Karpas-422 (cell line): ENCODE data around the gene RFC4. TPM values are rescaled to one million over a fixed set of nuclear protein-coding genes. Genes with fewer than 3 reads are reported as not detected.
A peak's percentile ranks its signal among the peaks of the same experiment; 100 is the strongest.
"Not testable (repeated sequence)": the region's sequence is repeated elsewhere in the genome, so short reads cannot be mapped to it uniquely, and the experiment has no call there.

Source experiments
- DNase-seq: peaks from one replicate; pipeline ENCODE4 v3.0.0-alpha.2; 2015
- H2AFZ ChIP-seq: fragments of 200-600 bp; sonication (generic); 2 replicates; pipeline ENCODE4 v1.6.1; 2014; ENCODE audit warnings: antibody characterized with exemption, low read length, mixed read lengths
- H3K27ac ChIP-seq: fragments of 200-600 bp; sonication (generic); 2 replicates; pipeline ENCODE4 v1.5.1; 2014; ENCODE audit warnings: mild to moderate bottlenecking, low read length, moderate library complexity
- H3K27me3 ChIP-seq: fragments of 200-600 bp; sonication (generic); 2 replicates; pipeline ENCODE4 v1.6.1; 2014; ENCODE audit warnings: low read length, mixed read lengths
- H3K36me3 ChIP-seq: fragments of 200-600 bp; sonication (generic); 2 replicates; pipeline ENCODE4 v1.6.1; 2014; ENCODE audit warnings: low read length, mixed read lengths; ENCODE audit not compliant: insufficient read depth
- H3K4me1 ChIP-seq: fragments of 200-600 bp; sonication (generic); 2 replicates; pipeline ENCODE4 v1.6.1; 2014; ENCODE audit warnings: mild to moderate bottlenecking, low read length, mixed read lengths
- H3K4me2 ChIP-seq: fragments of 200-600 bp; sonication (generic); 2 replicates; pipeline ENCODE4 v1.6.1; 2014; ENCODE audit warnings: low read length, low read depth, mild to moderate bottlenecking; ENCODE audit not compliant: poor library complexity, severe bottlenecking
- H3K4me3 ChIP-seq: fragments of 200-600 bp; sonication (generic); 2 replicates; pipeline ENCODE4 v1.5.1; 2014; ENCODE audit warnings: mild to moderate bottlenecking, antibody characterized with exemption, low read length, mixed read lengths
- H3K79me2 ChIP-seq: fragments of 200-600 bp; sonication (generic); 2 replicates; pipeline ENCODE4 v1.6.1; 2014; ENCODE audit warnings: mild to moderate bottlenecking, low read length, mixed read lengths
- H3K9ac ChIP-seq: fragments of 200-600 bp; sonication (generic); 2 replicates; pipeline ENCODE4 v1.6.0; 2014; ENCODE audit warnings: low read length
- H3K9me2 ChIP-seq: fragments of 200-600 bp; sonication (generic), shearing (Covaris generic); replicated peaks from 2 replicates; pipeline ENCODE4 v1.6.0; 2014; ENCODE audit warnings: mild to moderate bottlenecking, low read length, moderate library complexity; ENCODE audit not compliant: insufficient read depth
- H3K9me3 ChIP-seq: fragments of 300-700, 200-600 bp; sonication (generic); 2 replicates; pipeline ENCODE4 v1.6.1; 2014; ENCODE audit warnings: low read length, mixed read lengths
- H4K20me1 ChIP-seq: fragments of 200-600 bp; sonication (generic); 2 replicates; pipeline ENCODE4 v1.6.1; 2014; ENCODE audit warnings: mild to moderate bottlenecking, antibody characterized with exemption, low read length, low read depth; ENCODE audit not compliant: insufficient read depth
- total RNA-seq: library from RNA; depleted of rRNA; stranded (reverse); fragments of >200 nt; shearing (Covaris generic); gene quantifications from 2 replicates; pipeline ENCODE4 v1.2.3, GENCODE V29; 2014; ENCODE audit warnings: low replicate concordance

RFC4 gene
- total RNA-seq, 1 experiment from 2014 or later: 80.7 TPM

GRCh38 chr3:186821429-186822387 lies 15.4 kb upstream of the RFC4 start:
- Histone ChIP-seq H2AFZ (peak overlapping the region; percentile 85), H3K4me3 (no peak overlapping the region), H3K9me2 (no peaks in the 10 kb centered on the region), H3K79me2 (no peaks in the 10 kb centered on the region), H3K9ac (peak overlapping the region; percentile 30; the same call in 1 of the 2 replicates), H4K20me1 (peaks cover 4% of the 10 kb centered on the region; the same call in 1 of the 2 replicates), H3K27ac (no peak overlapping the region), H3K4me1 (peaks cover 19% of the 10 kb centered on the region), H3K27me3 (0 out of 2 replicates have a peak, but pooled peaks cover 3% of the 10 kb centered on the region), H3K4me2 (peak overlapping the region; percentile 66), H3K36me3 (no peaks in the 10 kb centered on the region), H3K9me3 (no peaks in the 10 kb centered on the region)
- DNase-seq: peak; percentile 91

DNA sequence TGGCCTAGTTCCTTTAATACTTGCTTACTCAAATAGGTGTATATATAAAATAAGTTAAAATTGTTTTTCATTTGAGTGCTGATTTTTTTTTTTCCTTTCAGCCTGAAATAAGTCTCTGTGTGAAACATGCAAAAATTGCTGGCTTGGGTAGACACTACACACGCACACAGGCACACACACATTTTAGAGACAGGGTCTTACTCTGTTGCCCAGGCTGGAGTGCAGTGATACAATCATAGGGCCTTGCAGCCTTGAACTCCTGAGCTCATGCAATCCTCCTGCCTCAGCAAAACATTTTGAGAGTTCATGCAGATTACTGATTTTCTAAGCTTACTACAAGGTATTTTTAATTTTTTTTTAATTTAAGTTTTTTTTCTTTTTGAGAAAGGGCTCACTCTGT lies 12.7 kb upstream of the RFC4 start:
- Histone ChIP-seq H3K9me2 (no peaks in the 10 kb centered on the region), H2AFZ (no peak overlapping the region), H3K4me2 (no peak overlapping the region), H3K9me3 (no peaks in the 10 kb centered on the region), H3K27me3 (no peaks in the 10 kb centered on the region), H3K4me1 (peaks cover 13% of the 10 kb centered on the region), H4K20me1 (no peaks in the 10 kb centered on the region), H3K9ac (no peak overlapping the region), H3K36me3 (no peaks in the 10 kb centered on the region), H3K79me2 (no peaks in the 10 kb centered on the region), H3K27ac (no peak overlapping the region), H3K4me3 (no peak overlapping the region)
- DNase-seq: no peak

DNA sequence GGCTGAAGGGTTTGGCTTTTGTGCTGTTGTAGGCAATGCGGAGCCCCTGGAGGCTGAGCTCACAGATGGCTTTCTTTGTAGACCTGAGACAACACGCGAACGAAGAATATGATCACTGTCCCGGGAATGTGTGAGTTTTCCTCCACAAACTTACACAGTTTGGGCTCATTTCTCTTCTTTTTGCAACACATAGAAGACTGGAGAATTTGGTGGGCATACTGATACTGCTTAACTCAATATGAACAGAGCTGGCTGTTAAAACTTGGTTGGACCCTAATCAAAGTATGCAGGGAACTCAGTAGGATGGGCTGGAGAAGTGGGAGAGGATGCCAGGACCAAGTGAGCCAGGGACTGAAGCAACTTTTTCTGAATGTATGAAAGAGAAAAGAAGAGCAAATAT lies 12.2 kb upstream of the RFC4 start:
- no peak overlapping the region for H2AFZ ChIP-seq
- no peak overlapping the region for H3K9ac ChIP-seq
- H3K27ac ChIP-seq: no peak overlapping the region

DNA sequence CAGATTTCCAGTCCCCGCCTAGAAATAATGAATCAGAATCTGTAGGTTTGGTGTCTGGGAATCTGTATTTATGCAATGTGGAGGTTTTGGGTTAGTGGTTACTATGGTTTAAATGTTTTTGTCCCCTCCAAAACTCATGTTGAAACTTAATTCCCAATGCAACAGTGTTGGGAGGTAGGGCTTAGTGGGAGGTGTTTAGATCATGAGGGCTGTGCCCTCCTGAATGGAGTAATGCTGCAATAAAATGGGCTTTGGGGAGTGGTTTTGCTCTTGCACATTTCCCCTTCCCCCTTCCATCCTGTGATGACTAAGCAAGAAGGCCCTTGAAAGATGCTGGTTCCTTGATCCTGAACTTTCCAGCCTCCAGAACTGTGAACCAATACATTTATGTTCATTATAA lies 9.2 kb upstream of the RFC4 start:
- Histone ChIP-seq H3K4me3 (no peak overlapping the region), H3K4me1 (peaks cover 7% of the 10 kb centered on the region), H3K4me2 (peak overlapping the region; percentile 13), H3K9me2 (no peaks in the 10 kb centered on the region), H3K9me3 (no peaks in the 10 kb centered on the region), H2AFZ (peak overlapping the region; percentile 12; the same call in 1 of the 2 replicates), H3K9ac (no peak overlapping the region), H3K79me2 (no peaks in the 10 kb centered on the region), H3K36me3 (no peaks in the 10 kb centered on the region), H3K27ac (no peak overlapping the region), H4K20me1 (no peaks in the 10 kb centered on the region), H3K27me3 (no peaks in the 10 kb centered on the region)
- DNase-seq: no peak

More for the DNA sequence above, 12.2 kb upstream of the RFC4 start:
- no peak for DNase-seq
- no peaks in the 10 kb centered on the region for H3K9me2 ChIP-seq
- H3K36me3 ChIP-seq: no peaks in the 10 kb centered on the region
- peaks cover 13% of the 10 kb centered on the region for H3K4me1 ChIP-seq
- no peaks in the 10 kb centered on the region for H3K79me2 ChIP-seq
- no peak overlapping the region for H3K4me2 ChIP-seq
- no peaks in the 10 kb centered on the region for H3K9me3 ChIP-seq
- H3K4me3 ChIP-seq: no peak overlapping the region
- H3K27me3 ChIP-seq: no peaks in the 10 kb centered on the region
- H4K20me1 ChIP-seq: no peaks in the 10 kb centered on the region

DNA sequence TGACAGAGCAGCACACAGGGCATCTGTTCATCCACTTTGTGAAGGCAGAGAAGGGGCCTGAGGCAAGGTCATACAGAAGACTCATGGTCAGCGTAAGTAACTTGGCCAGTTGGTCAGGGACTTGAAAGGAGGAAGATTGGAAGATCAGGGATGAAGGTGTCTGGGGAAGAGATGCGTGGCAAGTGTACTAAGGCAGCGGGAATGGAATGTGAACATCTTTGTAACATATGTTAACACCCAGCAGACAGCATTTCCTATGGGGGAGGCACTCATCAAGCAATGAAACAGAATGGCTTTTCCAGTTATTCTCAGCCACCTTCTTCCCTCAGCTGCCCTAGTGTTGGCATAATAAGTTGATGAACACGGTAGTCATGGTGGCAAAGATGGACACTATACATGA lies 7.8 kb upstream of the RFC4 start:
- Histone ChIP-seq H3K27me3 (no peaks in the 10 kb centered on the region), H2AFZ (no peak overlapping the region), H3K9me2 (no peaks in the 10 kb centered on the region), H3K9me3 (no peaks in the 10 kb centered on the region), H3K79me2 (no peaks in the 10 kb centered on the region), H4K20me1 (no peaks in the 10 kb centered on the region), H3K4me3 (no peak overlapping the region), H3K9ac (no peak overlapping the region), H3K36me3 (no peaks in the 10 kb centered on the region), H3K27ac (no peak overlapping the region), H3K4me2 (no peak overlapping the region), H3K4me1 (peaks cover 7% of the 10 kb centered on the region)
- DNase-seq: no peak

- not testable (repeated sequence) for H3K4me2 ChIP-seq, H3K9me3 ChIP-seq, H3K27me3 ChIP-seq, H4K20me1 ChIP-seq, H3K9ac ChIP-seq, H3K36me3 ChIP-seq, DNase-seq, H3K4me3 ChIP-seq, H2AFZ ChIP-seq, H3K27ac ChIP-seq, H3K9me2 ChIP-seq, H3K79me2 ChIP-seq
- H3K4me1 ChIP-seq: peaks cover 16% of the 10 kb centered on the region
Measured at GRCh38 chr3:186811313-186811712, 5.0 kb upstream of the RFC4 start.

DNA sequence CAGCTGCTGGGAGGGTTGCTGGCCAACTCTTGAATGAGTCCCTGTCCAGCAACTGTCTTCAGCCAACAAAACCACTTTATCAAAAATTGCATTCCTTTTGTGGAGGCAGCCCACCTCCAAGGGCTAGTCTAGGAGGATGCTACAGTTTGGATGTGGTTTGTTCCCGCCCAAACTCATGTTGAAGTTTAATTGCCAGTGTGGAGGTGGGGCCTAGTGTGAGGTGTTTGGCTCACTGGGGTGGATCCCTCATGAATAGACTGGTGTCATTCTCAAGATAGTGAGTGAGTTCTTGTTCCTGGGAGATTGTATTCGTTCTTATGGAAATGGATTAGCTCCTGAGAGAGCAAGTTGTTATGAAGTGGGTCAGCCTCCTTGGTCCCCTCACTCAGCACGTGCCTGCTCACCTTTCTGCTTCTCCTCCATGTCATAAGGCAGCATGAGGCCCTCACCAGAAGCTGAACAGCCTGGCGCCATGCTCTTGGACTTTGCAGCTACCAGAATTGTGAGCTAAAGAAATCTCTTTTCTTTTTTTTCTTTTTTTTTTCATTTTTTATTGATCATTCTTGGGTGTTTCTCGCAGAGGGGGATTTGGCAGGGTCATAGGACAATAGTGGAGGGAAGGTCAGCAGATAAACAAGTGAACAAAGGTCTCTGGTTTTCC lies 4.2 kb upstream of the RFC4 start:
- Histone ChIP-seq H3K9ac (no peak overlapping the region), H3K4me1 (peaks cover 13% of the 10 kb centered on the region), H4K20me1 (no peaks in the 10 kb centered on the region), H3K9me3 (no peaks in the 10 kb centered on the region), H3K79me2 (peaks cover 8% of the 10 kb centered on the region), H3K9me2 (no peaks in the 10 kb centered on the region), H3K27ac (no peak overlapping the region), H2AFZ (no peak overlapping the region), H3K4me2 (no peak overlapping the region), H3K27me3 (no peaks in the 10 kb centered on the region), H3K4me3 (no peak overlapping the region), H3K36me3 (no peaks in the 10 kb centered on the region)
- DNase-seq: no peak

DNA sequence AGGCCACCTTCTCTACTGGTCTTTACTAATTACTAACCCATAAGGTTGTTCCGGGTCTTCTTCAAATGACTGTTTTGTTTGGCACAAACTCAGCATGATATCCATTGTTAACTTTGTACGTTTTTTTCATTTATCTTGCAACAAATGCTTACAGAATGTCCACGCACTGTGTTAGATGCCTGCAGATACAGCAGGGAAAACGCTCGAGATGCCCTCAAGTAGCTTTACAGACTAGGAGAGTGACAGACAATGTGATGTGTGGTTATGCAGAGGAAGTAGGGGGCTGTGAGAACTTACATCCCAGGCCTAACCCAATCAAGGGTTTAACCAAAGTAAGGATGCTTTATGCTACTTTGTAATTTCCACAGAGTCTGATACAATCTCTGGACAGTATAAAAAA lies 949 bp upstream of the RFC4 start:
- DNase-seq: peak; percentile 70
- H3K9me3 ChIP-seq: no peaks in the 10 kb centered on the region
- peaks cover 28% of the 10 kb centered on the region for H3K79me2 ChIP-seq
- peaks cover 22% of the 10 kb centered on the region; the same call in 1 of the 2 replicates for H3K36me3 ChIP-seq
- peak overlapping the region; percentile 85 for H3K9ac ChIP-seq
- H3K4me2 ChIP-seq: peak overlapping the region; percentile 78
- H4K20me1 ChIP-seq: no peaks in the 10 kb centered on the region
- H3K27ac ChIP-seq: peak overlapping the region; percentile 79
- H3K9me2 ChIP-seq: no peaks in the 10 kb centered on the region
- H3K4me1 ChIP-seq: peaks cover 26% of the 10 kb centered on the region
- no peaks in the 10 kb centered on the region for H3K27me3 ChIP-seq
- H2AFZ ChIP-seq: peak overlapping the region; percentile 80; the same call in 1 of the 2 replicates
- peak overlapping the region; percentile 79 for H3K4me3 ChIP-seq
